GOT3 (cell line): ENCODE measurements around the gene RNF144A.

Experiments
- DNase-seq: peaks from one replicate; lab custom pipeline; 2025; ENCODE audit warnings: mixed read lengths; lab: John Stamatoyannopoulos, UW

Gene RNF144A

DNA sequence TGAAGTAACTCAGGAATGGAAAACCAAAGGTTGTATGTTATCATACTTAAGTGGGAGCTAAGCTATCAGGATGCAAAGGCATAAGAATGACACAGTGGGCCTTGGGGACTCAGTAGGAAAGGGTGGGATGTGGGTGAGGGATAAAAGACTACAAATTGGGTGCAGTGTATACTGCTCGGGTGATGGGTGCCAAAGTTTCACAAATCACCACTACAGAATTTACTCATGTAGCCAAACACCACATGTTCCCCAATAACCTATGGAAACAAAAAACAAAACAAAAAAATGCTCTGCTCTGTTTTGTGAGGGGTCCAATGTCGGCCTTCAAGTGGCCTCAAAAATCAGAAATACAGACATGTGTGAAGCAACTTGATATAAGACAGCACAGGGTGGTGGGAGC, 8.9 kb upstream of the RNF144A start:
- no peak for DNase-seq

DNA sequence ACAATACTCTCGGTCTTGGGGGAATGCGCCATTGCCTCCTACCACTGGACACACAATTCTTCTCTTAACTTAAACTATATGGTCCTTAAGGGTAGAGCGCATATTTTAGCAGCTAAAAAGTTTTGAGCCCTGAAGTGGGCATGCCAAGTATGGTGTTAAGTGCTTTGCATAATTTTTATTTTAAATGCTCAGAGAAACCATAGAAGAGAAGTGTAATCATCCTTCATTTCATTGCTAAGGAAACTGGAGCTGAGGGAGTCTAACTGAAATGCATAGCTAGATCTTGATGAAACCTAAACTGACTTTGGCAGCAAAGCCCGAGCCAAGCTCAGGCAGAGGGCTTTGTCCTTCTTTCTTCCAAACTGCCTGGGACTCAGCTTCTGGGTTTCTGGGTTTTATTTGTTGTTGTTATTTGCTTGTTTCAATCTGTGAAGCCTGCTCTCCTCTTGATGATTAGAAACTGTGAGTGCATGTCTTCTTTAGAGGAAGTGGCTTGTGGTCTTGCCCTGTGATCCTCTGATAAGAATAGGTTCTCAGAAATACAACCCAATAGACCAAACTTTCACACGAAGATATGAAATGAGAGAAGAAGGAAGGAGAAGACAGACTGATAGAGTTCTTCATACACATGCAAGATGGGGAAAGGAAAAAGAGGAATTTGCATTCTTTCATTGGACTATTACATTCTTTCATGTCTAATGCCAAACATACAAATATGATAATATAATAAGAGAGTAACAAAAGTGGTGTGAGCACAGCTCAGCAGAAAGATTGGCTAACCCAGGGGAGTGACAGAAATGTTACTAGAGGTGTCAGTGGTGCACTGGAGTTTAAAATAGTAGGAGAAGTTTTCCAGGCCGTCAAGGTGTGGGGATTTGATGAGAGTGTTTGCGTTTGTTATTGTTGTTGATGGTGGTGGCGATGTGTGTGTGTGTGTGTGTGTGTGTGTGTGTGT, 7.5 kb upstream of the RNF144A start:
- DNase-seq: no peak

DNA sequence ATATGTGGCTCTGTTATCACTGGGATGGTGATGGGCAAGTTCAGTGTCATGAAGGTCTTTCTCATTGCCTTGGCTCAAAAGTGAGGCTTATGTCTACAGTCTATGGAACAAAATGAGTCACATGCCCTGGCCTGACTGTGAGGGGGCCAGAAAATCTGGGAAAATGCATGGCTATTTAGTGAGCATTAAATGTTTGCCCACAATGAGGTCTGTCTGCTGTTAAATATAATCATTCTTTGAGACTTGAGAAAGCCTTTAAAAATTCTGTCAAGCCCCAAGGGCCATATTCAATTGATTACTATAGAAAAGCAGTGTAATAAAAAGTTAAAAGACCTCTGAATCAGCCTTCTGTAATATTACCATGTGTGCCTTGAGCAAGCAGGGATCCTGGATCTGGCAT, 5.5 kb upstream of the RNF144A start:
- DNase-seq: no peak

DNA sequence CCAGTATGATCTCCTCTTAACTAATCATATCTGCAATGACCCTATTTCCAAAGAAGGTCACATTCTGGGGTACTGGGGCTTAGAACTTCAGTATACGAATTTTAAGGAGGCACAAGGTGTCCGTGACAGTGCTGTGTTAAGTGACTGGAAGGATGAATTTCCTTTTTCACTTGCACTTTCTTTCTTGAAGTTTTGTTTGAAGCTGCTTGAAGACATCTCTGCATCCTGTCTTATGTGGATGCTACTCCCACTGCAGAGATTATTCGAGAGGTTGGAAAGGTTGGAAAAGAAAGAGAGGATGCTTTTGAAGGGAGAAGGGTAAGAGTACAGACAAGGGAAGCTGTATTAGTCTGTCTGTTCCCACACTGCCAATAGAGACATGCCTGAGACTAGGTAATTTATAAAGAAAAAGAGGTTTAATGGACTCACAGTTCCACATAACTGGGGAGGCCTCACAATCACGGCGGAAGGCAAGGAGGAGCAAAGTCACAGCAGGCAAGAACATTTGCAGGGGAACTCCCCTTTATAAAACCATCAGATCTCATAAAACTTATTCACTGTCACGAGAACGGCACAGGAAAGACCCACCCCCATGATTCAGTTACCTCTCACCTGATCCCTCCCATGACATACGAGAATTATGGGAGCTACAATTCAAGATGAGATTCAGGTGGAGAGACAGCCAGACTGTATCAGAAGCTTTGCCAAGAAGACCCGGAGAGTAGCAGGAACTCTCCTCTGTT, 3.6 kb upstream of the RNF144A start:
- no peak for DNase-seq

DNA sequence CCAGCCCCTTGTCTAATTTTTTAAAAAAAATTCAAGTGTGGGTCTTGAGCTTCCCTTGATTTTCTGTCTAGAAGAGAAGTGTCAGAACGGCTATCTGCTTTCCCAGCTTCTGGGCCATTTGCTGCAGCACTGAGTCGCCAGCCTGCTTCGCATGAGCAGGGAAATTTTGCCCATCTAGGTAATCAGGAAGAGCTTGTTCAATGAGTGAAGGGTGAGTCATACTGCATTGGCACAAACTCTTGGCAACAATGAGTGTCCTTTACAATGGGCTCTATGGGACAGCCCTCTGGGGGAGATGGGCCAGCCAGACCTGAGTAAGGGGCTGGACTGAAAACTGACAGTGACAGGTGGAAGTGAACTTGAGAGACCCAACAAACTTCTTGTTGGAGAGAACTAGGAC, 2.4 kb upstream of the RNF144A start:
- DNase-seq: no peak

DNA sequence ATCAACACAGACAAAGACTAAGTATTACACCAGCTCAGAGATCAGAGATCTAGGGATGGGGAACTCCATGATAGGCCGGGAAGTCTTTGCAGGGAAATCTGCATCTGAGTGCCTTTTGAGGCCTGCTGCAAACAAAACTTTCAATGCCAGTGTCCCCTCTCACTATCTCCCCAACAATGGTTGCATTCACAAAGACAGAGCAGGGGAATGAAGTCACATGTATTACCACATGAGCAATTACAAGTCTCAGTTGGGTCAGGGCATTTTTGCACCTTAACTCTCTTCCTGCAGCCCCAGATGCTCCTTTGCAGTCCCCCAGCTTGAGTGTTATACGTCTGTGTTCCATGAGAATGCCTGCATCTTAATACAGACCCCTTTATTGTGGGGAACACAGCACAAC, 1.8 kb upstream of the RNF144A start:
- DNase-seq: no peak

DNA sequence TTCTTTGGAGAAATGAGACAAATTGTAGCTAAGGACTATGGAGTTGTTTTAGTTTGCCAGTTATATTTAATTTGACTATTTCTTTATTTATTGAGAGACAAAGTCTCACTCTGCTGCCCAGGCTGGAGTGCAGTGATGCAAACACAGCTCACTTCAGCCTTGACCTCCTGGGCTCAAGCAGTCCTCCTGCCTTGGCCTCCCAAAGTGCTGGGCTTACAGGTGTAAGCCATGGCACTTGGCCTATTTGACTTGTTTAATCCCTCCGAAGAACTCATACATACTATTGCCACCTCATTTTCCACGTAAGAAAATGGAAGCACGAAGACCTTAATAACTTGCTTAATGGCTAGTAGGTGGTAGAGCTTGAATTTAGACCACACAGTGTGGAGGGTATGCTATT, 988 bp upstream of the RNF144A start:
- no peak for DNase-seq

DNA sequence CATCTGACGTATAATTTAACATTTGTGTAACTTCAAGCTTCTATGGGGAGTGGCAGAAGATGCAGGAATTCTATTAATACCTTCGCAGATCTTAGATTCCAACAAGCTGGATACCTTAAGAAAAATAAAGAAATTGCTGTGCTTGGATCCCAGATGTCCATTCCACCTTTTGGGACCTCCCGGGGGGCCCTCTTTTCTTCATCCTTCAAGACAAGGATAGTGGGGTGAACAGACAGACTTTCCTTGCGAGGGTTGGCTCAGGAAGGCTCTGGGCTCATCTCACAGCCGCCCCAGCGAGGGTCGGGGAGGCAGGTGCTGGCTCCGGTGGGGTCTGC, 509 bp upstream of the RNF144A start:
- DNase-seq: no peak

DNA sequence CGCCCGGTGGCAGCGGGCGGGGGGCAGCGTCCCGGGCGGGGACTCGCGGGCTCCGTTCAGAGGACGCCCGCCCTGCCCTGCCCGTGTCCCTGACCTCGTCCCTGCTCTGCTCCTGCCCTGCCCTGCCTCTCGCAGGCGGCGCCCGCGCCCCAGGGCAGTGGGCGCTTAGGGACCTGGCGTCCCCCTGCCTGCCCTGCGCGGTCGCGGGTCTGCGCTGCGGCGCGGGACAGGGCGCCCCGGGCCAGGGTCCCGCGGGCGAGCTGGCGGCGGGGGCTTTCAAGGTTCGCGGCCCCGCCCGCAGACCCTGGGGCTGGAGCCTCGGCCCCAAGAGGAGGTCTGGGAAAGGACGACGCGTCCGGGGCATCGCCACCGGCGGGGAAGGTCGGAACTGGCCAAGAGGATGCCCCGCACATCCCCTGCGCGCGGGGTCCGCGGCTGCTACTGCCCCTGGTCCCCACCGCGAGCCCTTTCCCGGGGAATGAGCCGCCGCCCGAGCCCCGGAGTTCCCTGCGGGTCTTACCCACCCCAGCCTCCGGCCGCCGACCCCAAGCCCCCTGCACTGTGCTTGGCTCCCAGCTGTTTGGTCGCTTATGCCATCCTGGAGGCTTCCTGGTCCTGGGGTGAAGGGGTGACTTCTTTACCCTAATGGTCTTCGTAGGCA, 679 bp downstream of the RNF144A start:
- DNase-seq: no peak

DNA sequence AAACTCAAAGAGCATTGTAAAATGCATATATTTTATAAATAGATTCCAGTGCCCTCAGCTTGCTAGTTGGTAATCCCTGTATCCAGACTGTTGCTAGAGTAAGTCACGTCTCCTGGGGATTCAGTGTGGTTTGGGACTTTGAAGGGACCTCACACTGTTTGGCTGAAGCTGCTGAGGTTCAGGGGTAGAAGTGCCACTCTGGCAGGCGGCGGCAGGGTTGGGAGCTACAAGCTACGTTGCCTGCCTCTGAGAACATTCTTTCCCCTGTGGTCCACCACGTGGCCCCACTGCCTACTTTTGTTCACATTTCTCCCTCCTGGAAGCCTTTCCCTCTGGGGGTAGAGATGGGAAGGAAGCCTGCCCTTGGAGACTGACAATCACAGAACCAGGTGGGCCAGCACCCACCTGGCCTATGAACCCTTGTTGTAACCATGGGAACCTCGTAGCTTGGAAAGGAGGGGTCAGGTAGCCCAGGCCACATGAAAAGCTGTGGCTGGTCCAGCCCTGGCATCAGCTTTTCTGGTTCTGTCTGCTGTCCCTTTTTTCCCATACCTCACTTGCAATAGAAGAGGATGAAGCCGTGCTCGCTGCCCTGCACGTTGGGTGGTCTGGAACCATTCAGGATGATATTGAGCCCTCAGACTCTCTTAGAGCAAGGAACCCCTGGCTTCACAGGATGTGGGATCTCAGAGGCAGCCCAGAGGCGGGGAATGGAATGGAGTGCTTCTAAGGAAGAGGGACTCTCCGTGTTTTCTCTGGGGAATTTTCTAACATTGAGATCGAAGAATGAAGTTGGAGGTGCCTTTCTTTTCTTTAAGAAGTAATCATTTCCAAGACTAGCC, 2.9 kb downstream of the RNF144A start:
- no peak for DNase-seq

DNA sequence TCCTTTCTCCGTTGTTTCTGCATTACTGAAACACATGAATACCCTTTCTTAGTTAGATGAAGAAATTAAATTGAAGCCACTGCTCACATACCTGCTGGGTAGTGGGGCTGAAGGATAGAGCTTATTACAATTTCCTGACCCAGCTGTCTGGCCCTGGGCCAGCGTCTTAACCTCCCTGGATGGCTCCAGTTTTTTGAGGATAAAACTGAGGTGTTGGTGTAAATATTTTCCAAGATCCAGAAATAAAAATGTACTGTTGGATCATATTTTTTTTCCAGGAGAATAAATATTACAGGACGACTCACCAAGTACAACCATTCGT, 3.5 kb downstream of the RNF144A start:
- no peak for DNase-seq

DNA sequence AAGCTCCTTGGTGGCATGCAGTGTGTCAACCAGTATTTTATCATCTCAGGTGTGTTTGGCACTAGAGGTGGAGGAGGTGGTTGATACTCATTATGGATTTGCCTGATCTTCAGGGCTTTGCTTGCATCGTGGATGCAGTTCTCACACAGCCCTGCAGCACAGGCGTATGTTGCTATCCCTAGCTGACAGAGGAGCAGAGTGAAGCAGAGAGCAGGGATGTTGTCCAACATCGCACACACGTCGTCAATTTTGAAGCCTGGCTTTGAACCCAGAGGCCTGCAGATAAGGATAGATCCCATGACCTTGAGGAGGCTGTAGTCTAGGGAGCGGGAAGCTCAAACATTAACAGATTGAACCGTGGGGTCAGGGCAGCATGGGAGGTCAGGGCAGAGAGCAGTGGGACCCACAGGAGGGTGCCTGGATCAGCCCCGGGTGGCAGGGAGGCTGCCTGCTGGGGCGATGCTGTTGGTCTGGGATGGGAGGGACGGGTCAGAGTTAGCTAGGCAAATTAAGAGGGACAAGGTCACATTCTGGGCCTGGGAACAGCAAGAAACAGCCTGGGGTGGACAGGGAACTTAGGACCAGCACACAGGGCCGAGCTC, 4.2 kb downstream of the RNF144A start:
- DNase-seq: no peak

DNA sequence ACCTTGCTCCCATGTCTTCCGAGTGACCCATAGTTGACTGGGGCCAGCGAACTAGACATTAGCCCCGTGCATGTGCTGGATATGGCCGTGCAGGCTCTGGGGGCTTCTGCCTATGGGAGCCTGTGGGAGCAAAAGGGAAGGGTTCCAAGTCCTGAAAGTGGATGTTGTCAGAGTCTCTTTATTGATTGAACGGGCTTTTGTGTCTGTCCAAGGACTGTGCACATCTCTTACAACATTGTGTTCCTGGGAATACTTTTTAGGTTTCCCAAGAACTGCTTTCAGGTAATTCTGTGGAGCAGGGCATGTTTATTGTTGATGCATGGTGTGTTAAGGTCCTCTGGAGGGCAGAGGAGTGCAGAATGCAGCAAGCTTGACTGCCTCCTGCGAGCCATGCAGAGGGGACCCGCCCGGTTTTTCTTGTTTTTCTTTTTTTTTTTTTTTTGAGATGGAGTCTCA, 5.0 kb downstream of the RNF144A start:
- DNase-seq: no peak

DNA sequence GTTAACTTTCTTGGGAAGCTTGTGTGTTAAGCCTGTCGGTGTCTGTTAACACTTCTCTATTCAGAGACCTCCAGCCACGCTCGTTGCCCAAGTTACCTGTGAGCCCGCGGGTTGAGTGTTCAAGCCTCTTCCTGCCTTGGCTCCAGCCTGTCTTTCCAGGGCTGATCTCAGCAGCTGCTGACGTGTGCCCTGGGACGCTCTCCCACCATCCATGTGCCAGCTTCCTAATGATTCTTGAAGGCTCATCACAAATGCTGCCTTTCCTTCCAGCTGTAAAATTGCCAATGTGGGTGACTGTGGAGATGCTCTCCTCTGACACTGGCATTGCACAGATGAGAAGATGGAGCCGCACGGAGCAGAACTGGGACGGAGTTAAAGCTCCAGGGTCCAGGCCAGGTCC, 6.1 kb downstream of the RNF144A start:
- no peak for DNase-seq

DNA sequence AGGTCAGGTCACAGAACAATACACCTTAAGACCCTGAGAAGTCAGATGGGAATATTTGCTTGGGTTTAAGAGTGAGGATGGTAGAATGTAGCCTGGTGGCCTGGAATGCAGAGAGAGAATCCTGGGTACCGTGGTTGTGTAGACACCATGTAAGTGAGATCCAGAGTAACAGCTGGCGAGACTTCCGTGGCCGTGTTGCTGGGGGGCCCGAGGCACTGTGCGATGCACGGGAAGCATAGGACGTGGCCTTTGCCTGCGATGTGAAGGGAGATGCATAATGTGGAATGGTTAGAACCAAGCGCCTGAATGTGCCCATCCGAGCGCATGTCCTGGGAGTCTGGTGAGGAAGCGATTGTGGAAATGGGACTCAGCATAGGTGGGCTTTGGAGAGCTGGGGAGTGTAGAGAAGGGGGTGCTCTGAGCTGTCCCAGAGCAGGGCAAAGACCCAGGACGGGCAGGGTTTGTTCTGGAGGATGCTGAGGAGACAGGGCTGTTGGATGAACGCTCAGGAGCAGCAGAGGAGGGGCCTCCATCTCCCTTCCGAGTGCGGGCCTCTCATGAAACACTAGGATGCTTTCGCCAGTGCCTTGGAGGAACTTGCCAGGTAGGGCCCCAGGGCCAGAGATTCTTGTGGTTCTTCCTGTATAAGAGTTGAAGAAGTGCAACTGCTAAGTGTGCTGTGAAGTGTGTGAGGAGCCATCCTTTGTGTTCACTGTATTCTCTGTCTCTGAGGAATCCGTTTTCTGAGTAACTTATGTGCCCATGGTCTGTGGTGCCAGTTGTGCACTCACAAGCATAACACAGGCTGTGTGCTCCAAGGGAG, 7.1 kb downstream of the RNF144A start:
- no peak for DNase-seq

DNA sequence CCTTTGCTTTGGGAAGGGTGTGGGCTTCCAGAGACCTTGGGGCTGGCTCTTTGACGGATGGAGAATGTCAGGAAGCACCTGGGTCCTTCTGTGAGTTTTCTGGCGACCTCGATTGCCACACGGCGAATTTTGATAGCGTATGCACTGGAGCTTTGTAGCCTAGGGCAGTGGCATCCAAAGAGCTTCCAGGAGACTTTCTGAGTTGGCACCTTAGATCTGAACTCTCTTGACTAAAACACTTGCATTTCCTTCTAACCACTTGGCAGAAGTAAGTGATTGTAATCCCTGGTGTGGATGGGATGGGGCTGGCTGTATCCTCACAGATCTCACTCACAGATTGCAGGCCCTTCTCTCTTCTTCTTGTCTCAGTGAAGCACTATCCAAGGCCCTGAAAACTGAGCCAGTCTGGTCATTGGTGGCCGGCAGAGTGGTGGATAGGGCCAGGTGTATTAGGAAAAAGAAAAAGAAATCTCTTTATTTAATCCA, 7.8 kb downstream of the RNF144A start:
- DNase-seq: no peak

DNA sequence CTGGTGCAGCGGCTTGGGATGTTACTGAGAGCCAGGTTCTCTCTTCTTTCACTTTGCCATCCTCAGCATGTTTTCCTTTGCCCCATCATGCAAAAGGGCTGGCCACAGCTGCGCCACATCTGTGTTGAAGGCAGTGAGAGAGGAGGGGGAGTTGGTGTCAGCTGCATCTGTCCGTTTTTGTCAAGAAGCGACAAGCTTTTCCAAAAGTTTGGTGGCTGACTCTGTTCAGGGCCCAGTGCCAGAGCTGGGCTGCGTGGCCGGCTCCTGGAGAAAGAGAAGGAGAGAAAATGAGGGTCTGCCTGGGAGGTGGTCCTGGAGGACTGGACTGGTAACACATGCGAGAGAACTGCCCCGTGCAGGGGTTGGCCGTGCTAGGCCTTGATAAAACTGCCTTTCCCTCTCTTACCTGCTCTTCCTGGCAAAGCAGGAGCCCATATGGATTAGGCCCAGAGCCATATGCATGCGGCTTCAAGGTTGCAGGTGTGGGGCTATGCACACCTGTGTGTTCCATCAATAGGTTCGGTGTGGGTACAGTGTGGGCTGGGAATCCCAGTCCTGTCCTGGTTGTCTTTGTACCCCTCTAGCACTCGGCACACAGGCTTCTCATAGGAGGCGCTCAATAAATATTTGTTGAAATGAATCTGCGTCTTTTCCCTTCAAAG, 9.0 kb downstream of the RNF144A start:
- no peak for DNase-seq

DNA sequence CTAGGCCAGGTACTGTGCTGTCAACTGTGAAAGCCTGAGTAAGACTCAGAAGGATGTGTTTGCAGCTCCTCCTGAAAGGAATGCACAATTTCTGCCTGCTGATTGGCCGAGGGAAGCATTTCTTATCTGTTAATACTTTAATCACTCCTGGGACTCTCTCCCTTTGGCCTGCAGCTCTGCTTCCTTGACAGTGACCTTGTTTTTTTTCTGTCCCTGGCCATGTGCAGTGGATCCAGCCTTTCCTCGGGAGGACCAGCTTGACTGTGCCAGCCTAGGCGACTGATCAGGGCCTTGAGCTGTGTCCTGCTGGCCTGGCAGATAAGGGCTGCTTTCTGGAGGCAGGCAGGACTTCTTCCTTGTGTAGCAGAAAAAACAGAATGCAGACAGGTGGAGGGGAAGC, 10.0 kb downstream of the RNF144A start:
- DNase-seq: no peak

DNA sequence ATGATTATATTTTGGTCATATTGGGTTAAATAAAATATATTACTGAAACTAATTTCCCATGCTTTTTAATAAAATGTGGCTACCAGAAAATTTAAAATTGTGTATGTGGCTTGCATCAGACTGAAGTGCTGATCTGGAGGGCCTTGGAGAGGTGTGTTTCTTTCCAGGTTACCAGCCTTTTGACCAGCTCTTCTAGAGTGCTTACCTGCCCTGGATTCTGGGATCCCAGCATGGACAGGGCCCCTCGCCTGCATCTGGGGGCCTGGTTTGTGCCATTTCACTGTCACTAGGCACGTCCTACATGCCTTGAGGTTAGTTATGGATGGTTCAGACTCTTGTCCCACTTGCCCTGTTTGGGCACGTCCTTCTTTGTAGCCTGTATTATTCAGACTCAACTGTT, 10.5 kb downstream of the RNF144A start:
- no peak for DNase-seq

DNA sequence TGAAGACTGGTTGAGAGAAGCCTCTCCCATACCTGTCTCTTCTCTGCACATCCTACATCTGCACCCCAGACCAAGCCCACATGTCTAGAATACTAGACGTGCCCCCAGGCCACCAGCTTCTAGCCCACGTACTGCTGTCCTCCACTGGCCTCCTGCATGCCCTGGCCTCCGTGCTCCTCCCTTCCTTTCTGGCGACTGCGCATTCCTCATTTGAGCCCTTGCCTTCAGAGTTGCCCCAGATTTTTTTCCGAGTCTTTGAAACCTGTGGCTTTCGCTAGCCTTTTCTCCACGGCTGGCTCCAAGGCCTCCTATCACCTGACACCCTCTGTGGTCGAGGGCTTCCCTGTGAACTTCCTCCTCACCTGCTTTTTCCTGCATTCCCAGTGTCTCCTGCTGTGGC, 11.2 kb downstream of the RNF144A start:
- no peak for DNase-seq
